ENCODE data around the gene RARRES1.
"Not testable (repeated sequence)": the region's sequence is repeated elsewhere in the genome, so short reads cannot be mapped to it uniquely, and the experiment has no call there.

Gene RARRES1

DNA sequence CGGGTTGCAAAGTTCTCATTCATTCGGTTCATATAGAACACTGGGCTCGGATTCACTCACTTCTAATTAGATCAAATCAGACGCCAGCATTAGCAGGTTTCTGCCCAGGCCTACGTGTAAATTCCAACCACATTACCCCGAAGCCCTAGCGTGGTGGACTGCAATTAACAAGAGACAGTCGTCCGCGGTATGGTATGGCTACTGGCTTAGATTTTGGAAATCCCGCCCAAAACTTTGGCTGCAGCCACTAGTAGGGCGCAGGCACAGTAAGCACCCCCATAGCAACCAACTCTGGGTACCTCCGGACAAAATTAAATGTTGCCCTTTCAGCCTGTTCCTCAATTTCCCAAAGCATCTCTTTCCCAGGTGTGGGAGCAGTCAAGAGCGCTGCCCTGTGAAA, 771 bp downstream of the RARRES1 start:
- DNase-seq = no peak

DNA sequence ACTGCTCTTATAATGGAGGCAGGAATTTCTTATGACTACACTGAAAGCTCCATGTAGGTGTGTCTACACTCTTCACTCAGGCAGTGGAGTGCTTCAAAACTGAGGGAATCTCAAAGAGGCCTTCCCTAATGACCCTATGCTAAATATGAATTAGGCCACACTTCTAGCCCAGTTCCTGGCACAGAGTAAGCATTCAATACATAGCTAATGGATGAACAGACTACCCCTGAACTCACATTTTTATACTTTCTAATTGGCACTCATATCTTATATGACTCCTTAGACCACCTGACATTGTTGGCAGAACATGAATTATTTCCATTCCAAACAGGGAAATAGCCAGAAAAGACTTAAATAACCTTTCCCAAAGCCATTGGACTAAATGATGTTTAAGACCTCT, 3.4 kb downstream of the RARRES1 start:
- DNase-seq = no peak

DNA sequence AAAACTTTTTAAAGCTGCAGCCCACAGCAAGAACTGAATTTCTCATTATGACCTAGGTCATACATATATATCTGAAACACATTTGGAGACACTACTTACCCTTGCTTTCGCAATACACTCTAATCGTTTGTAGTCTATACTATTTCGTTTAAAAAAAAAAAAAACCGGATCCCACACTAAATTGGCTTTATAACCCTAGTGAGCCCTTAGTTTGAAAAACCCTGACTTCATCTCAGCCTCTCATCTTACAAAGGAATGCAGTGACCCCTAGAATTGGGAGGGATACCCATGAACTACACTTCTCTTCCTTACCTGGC, 4.2 kb downstream of the RARRES1 start:
- DNase-seq = no peak

DNA sequence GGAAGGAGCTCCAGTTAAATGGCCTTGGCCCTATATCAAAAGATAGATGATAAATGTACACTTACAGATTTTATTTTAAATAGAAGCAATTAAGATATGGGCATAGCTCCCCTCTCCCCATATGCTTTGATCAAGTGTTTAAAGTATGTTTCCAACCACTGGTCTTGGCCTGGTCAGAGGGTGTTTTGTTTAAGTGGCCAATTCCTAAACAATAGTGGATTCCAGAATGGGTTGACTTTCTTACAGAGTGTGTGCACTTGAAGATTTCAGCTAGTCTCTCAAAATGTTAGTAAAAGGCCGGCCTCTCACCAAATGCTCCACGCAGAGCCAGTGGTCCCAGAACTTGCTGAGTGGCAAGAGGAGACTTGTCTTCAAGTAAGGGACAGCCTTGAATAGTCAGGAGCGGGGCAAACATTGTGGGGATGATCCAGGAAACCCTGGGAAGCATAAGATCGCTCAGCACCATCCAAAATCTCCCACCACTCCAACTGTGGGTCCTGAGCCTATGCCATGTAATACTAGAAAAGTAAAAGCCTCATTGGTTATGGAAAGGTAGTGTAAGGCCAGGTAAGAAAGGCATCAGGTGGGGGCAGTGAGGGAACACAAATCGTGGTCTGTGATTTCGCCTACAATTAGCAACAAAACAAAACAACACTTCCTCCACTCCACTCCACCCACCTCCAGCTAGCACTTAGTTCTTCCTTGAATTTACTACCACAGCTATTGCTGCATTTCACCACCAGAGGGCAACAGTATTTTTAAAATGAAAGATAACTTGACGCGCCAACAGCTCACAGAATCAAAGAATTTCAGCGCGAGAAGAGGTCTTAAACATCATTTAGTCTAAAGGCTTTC, 4.8 kb downstream of the RARRES1 start:
- peak in 1 of 2 experiments; percentile 2 for DNase-seq

DNA sequence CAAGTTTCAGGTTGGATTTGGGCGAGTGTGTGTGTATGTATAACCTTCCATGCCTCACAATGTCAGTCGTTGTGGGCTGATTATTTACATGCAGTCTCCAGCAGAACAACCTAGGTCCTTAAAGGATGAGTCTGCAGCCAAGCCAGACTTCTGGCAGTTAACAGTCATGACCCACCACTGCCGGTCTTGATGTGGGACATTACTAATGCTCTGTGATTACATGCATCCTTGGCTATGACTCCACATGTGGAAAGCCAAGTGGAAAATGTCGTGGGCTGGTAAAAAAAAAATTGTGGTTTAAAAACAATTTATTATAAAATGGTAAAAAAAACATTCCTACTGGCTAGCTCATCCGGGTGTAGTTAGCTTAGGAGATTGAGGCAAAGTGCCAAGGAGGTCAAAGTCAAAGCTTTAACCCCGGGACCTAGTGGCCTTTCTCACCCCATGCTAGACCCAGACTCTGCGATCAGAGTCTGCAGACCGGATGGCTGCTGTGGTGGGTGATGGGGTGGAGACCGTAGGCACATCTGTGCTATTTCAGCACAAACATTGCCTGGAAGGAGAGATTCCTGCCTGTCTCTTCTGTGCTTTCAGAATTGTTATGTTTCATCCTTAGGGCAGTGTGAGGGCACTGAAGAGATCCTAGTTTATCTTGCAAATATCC, 6.8 kb downstream of the RARRES1 start:
- no peak for DNase-seq

DNA sequence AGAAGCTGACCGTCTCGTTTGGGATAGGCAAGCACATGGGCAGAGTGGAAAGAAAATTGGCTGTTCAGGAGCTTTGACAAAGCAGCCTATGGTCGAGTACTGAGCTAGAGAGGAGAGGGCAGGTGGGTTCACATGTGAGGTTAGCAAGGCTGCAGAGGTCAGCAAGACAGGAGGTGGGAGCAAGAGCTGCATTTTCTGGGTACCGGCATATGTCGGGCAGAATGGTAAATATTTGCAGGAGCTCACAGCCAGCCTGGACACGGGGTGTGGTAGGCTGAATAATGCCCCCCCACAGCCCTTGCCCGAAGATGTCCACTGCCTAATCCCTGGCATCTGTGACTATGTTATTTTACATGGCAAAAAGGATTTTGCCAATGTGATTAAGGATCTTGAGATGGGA, 8.3 kb downstream of the RARRES1 start:
- no peak for DNase-seq

DNA sequence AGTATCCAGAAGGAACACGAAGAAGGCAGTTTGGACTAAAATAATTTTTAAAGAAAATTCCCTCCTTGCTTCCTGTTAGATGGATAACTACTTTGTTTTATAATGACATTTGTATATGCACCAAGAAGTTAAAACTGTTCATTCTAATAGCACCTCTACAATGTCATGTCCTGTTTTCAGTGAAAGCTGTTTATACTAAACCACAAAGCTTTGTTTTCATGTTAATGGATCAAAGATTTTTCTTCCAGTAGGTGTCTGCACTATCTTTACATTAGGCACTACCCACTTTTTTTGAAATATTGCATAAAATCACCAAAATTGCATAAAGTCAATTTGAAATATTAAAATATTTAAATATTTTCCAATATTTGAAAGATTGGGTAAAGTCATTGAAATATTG, 10.1 kb downstream of the RARRES1 start:
- DNase-seq = no peak

DNA sequence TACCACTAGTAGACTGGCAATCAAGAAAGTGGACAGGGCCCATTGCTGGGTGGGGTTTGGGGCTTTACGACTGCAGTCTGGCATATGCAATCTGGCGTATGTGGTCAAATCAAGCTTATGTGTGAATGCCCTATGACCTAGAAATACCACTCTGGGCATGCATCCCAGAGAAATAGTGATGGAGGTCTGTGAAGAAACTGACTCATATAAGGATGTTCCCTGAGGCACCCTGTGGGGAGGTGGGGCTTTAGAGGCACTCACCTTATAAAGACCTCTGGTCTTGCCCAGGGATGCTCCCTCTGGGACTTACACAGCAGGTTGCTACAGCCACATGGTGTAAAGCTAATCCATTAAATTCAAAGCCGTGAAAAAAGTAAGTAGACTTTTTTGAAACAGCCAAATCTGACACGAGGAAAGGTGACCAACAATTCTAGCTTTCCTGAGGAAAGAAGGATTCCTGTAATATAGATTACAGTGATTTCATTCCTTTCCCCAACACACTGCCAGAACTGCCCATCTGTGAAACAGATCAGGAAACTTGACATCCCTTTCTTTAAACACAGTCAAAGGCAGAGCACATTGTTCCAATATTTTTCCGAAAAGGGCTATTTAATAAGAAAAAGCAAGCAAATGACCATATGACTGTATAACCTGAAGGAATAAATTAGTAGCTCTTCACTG, 13.6 kb downstream of the RARRES1 start:
- no peak for DNase-seq

DNA sequence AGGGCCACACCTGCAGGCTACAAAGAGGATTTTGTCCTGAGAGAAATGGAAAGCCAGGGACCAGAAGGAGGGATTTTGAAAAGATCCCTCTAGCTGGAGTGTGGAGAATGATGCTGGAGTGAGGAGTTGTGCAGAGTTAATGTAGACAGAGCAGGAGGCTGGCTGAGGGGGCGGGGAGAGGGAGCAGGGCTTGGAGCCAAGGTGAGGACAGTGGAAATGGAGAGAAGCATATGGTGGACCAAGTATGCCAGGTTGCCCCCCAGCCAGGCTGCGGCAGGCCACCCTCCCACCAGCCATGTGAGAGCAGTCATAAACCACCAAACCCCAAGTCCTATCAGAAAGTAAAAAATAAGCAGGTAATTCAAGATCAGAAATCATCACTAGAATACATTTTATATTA, 14.7 kb downstream of the RARRES1 start:
- no peak for DNase-seq

DNA sequence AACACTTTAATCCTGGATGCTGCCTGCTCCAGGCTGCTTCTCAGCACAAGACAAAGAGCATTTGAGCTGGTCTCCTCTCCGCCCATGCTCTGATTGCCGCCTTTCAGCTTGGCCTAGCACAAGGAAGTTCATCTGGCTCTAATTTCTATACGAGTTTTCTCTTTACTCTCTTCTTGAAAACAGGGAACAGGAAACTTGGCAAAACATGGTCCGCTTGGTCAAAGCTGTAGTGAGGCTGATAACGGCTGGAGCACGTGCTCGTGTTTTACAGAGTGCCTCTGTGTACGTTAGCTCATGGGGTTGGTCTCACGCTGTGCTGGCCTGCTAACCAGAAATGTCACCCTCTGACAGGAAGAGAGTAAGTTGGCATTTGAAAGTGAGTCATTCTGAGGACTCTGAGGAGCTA, 19.2 kb downstream of the RARRES1 start:
- DNase-seq = no peak

DNA sequence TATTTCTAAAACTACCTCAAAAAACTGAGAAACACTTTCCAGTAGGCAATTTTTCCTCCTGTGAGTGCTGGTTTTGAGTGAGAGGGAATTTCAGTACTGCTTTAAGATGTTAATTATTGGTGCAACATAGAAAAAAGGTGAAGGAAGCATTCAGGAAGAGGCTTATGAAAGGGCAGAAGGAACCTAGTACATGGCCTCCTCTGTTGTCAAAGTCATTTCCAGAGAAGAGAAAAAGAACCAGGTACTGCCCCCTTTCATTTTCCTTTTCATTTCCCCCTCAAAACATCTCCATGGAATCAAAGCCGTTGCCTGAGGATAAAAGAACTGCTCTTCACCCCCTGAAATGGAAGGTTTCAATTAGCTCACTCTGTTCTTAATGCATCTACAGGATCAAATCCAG, 19.8 kb downstream of the RARRES1 start:
- no peak for DNase-seq

DNA sequence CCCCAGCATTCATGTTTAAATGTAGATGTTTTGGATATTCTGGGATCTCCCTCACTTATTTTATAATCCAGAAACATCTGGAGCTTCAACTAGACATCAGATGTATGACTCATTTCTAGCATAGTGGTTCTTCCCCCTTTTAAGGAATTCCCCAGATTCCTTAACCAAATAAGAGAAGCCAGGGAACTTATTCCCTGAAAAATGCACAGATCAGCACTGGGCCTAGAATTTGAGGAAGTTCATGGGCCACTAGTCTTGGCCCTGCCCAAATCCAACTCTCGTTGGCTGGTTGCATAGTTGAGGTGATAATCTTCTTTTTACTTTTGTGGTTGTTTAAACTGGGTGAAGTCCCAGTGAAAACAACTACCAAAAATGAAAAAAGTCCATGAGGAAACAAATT, 20.4 kb downstream of the RARRES1 start:
- no peak for DNase-seq

DNA sequence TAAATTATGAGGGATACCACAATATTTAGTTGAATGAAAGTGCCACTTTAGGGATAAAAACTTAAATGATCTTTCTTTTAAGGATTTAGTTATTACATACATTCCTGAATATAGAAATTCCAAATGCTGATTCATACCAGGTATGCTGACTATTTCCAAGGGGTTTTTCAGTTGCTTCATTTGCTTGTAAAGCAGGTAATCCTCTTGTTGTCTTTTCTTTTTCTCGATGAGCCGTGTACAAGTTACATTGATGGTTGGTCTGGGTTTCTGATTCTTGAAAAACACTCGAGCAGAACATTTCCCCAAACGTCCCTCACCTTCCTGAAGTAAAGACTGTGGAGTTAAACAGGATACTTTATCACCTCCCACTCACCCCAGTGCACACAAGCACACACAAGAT, 21.7 kb downstream of the RARRES1 start:
- DNase-seq = no peak

DNA sequence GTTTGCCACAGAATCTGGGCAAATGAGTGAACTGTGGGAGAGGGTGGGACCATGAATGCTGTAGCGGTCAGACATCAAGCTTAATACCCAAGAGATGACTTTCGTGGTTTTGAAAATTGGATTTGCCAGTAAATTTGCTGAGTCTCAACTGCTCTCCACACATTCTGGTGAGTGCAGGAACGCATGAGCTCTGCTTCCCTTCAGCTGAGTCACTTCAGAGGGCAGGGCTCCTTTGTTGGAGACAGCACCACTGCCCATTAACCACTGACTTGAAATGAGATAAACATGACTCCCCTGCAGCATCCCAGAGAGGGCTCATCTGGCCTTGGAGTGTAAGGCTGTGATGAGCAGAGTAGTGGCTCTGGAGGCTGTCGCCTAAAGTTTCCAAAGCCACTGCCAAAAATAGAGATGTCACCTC, 22.6 kb downstream of the RARRES1 start:
- no peak for DNase-seq

DNA sequence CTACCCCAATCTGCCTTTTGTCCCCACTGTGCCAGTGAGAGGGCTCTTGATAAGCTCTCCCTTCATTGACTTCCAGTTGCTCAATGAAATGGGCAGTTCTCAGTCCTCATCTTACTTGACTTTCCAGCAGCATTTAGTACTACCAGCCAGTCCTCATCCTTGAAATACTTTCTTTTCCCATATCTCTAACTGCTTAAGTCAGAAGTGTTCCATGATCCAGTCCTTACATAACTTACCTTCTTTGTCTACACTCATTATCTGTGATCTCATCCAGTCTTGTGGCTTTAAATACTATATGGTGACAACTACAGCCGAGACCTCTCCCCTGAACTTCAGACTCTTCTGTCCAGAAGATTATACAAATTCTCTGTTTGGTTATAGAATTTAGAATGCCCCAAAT, 28.7 kb downstream of the RARRES1 start:
- no peak for DNase-seq

DNA sequence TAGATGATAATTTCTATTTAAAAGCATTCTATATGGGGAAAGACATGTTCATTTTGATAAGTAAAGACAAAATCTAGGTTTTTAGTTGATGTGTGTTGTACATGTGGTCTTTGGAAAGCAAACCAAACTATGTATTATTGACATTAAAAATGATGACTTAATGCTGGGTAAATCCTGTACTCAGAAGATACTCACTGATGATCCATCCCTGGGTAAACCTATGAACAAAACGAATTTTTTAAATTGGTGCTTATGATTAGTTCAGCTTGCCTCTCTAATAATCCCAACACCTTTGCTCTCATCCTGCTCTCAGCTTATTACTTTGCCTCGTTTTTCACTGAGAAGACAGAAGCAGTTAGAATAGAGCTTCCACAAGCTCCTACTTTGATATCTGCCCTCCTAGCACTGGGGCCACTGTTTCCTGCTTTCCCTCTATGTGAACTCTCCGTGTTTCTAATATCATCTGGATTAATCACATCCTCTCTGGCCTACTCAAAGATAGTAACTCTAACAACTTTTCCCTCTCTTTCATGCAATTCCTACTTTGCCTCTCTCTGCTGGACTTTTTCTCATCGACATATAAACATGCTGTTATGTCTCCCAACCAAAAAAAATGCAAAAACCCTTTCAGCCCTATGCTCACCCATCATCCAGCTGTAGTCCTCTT, 29.3 kb downstream of the RARRES1 start:
- DNase-seq = no peak

DNA sequence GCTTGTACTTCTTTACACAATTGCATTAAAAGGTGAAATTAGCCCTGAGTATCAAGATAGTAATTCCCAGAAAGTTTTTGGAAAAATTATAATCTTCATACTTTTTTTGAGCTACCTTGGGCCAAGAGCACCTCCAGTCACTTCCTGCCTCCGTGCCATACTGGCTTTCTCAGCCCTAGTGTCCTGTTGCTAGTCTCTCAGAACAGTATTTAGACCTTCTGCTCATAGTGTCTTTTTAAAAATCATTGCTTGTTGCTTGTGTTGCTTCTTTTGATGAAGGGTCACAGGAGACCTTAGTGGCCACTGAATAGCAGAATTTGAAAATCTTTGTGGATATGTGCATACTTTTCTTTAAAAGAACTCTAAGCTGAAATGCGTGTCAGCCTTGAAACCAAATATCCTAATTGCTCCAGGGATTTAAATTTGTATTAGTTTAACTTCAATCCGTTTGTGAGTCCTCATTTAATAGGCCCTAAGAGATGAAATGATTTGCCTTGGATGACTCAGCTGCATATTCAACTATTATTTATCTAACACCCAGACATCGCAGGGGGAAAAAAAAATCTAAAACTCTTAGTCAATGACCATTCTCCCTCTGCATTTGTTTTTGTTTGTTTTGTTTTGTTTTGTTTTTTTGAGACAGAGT, 30.7 kb downstream of the RARRES1 start:
- DNase-seq = no peak

DNA sequence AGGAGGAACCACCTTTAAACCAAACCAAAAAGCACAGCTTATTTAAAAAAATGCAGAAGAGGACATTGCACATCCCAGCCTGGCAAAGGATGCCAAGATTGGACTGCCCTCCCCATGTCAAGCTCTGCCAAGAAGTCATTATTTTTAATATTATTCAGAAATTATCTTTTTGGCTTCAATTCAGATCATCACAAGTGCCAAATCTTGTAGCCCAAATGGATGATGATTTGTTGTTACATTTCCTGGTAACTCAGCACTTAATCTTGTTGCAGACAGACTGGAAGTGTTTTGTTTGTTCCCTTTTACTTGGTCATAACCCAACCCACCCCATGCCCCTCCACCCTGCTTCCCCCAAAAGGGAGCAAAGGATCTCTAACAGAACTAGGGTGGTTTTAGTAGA, 31.7 kb downstream of the RARRES1 start:
- DNase-seq = no peak

DNA sequence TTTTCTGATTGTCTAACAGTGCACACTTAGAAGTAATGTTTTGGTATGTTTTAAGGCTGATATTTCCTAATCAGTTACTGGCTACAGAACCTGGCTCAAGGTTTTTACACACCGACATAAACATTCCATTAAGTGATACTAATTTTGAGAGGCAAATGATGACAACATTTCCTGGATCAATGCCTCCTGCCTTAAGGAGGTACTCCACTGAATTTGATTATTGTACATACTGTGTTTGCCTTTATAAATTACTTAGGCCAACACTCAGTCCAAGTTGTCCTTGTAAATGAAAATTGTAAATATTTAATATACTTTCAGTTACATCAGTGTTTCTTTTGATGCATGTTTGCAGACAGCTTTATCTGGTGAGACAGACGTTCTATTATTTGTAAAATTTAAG, 35.6 kb downstream of the RARRES1 start:
- no peak for DNase-seq

DNA sequence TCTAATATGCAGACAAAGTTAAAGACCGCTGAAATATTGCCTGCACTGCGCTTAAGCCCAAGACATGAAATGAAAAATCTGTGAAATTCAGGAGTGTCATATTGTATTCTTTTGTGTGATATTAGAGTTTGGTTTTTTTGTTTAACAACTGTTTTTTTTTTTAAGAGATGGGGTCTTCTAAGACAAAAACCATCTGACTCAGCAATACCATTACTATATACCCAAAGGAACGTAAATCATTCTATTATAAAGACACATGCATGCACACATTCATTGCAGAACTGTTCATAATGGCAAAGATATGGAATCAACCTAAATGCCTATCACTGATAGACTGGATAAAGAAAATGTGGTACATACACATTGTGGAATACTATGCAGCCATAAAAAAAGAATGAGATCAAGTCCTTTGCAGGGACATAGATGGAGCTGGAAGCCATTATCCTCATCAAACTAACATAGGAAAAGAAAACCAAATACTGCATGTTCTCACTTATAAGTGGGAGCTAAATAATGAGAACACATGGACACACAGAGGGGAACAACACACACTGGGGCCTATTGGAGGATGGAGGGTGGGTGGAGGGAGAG, 38.3 kb downstream of the RARRES1 start:
- DNase-seq = not testable (repeated sequence)

DNA sequence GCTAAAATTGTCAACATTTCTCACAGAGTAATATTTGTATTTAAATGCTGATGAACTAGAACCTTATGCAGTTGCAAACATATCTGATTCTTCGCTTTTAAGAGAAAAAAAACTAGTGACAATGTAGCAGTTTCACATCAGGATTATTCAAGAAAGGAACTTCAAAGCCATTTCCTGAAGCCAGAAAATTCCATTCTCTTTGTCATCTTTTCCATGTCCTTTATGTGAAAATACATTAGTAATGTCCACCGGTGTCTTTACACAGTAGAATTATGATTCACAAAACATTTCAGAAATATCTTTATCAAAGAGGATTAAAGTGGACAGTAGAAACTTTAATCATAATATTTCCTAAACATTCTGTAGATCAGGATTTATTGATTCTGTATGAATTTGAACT, 47.1 kb downstream of the RARRES1 start:
- DNase-seq = no peak

DNA sequence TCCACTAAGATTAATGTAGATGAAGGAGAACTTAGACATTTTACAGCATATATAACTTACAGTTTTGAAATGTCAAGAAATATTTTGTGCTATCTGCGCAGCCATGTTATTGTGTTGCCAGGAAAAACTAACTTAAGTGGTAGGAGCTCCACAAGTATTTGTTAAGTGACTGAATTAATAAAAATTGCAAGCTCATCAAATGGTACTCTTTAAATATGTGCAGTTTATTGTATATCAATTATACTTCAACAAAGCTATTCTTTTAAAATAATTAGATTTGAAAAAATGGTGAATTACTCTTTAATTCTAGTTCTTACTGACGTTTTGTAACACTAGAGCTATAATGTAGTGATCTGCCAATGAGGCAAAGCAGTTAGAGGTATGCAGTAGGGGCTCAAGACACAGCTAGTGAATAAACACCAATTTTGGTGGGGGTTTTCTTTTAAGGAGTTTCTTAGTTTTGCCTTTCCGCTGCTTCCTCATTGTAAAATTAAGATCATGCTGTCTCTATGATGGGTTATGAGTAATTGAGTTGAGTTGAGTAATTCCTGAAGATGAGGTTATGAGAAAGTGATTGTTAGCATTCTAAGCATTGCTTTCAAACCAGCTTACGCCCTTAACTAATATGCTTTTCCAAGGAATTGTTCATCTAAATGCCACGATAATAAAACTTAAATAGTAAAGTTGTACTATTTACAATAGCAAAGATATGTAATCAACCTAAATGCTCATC, 48.9 kb downstream of the RARRES1 start:
- DNase-seq = no peak
